ENCODE measurements around the gene GMEB1. TPM values are rescaled to one million over a fixed set of nuclear protein-coding genes. Genes with fewer than 3 reads are reported as not detected.

The GMEB1 gene
- total and polyA plus RNA-seq, 2 donors (not counting 1 experiment from before 2014, with no cell fraction given) = 7.5 to 21.7 TPM

GRCh38 chr1:28756846-28757245, 88.3 kb downstream of the GMEB1 start:
- WGBS (ENCODE audit: insufficient coverage) = 14% methylated on average over 1 of the region's 5 CpGs
- peak overlapping the region; percentile 23 for H3K27ac Mint-ChIP-seq
- no peak overlapping the region for H3K4me3 ChIP-seq (ENCODE audit: control extremely low read depth in 1 of 5, extremely low read depth in 1 of 5, insufficient read depth in 1 of 5, low read depth in 2 of 5, low read length in 4 of 5)
- intact Hi-C loops (cut with micrococcal nuclease) = no loop called here
- no peak overlapping the region for H3K4me2 ChIP-seq (replicated peaks; ENCODE audit: low read depth, low read length, poor library complexity, severe bottlenecking)
- ChIA-PET CTCF (interaction anchor here (0.9 to 1.6 kb wide), 5 partner anchors 20 to 280 kb away, joined by 3 to 5 read pairs (median 4); partner anchors contain the start of gene YTHDF2), POLR2A (interaction anchor here (0.6 kb wide), 1 partner anchor 112 kb away, joined by 4 read pairs; no protein-coding TSS in a partner anchor)
- no peaks in the 10 kb centered on the region for H3K27me3 ChIP-seq (replicated peaks in 1 of 4; ENCODE audit: control extremely low read depth in 1 of 4, control insufficient read depth in 3 of 4, insufficient read depth in 4 of 4, low read length in 3 of 4)
- no peak overlapping the region for H3K4me3 Mint-ChIP-seq
- peaks cover 6 to 42% of the 10 kb centered on the region in 2 experiments for H3K36me3 ChIP-seq (replicated peaks in 1 of 2; ENCODE audit: control extremely low read depth in 1 of 2, control insufficient read depth in 1 of 2, extremely low read depth in 1 of 2, insufficient read depth in 2 of 2, low read length in 1 of 2)
- no peak for ATAC-seq (ENCODE audit: low read depth)
- peaks cover 26% of the 10 kb centered on the region for H3K4me1 Mint-ChIP-seq
- H3K9ac ChIP-seq (ENCODE audit: low read length) = no peak overlapping the region
- H3K9me3 Mint-ChIP-seq (ENCODE audit: insufficient read depth) = no peaks in the 10 kb centered on the region
- DNase-seq = peak; percentile 26
- peaks cover 94% of the 10 kb centered on the region for H4K20me1 ChIP-seq (ENCODE audit: control insufficient read depth, insufficient read depth, low read length, poor library complexity, severe bottlenecking)
- peaks cover 6 to 18% of the 10 kb centered on the region in 2 donors for H3K4me1 ChIP-seq (ENCODE audit: control insufficient read depth in 2 of 2, insufficient read depth in 2 of 2, low read length in 2 of 2)
- H3K27ac ChIP-seq (ENCODE audit: low read length in 2 of 2) = peak overlapping the region in 1 of 2 donors; percentile 5
- no peaks in the 10 kb centered on the region for H3K27me3 Mint-ChIP-seq
- peaks cover 98% of the 10 kb centered on the region for H3K79me2 ChIP-seq (ENCODE audit: control insufficient read depth, insufficient read depth, low read length)
- no peak overlapping the region for H2AFZ ChIP-seq (ENCODE audit: insufficient read depth, low read depth, low read length, poor library complexity, severe bottlenecking)
- TF ChIP-seq EZH2 (IDR thresholded peaks at IDR 0.05; ENCODE audit: borderline replicate concordance, insufficient read depth, low read depth, low read length, poor library complexity, severe bottlenecking) (no peak), CTCF (IDR thresholded peaks at IDR 0.05) (peak; percentile 21)
- H3K9me3 ChIP-seq (ENCODE audit: control extremely low read depth in 1 of 3, control insufficient read depth in 2 of 3, insufficient read depth in 1 of 3, low read length in 2 of 3) = no peaks in the 10 kb centered on the region

- H3K79me2 ChIP-seq (ENCODE audit: control insufficient read depth, insufficient read depth, low read length) = peaks cover 90% of the 10 kb centered on the region
- no peak overlapping the region for H3K4me3 ChIP-seq (ENCODE audit: control extremely low read depth in 1 of 5, extremely low read depth in 1 of 5, insufficient read depth in 1 of 5, low read depth in 2 of 5, low read length in 4 of 5)
- H4K20me1 ChIP-seq (ENCODE audit: control insufficient read depth, insufficient read depth, low read length, poor library complexity, severe bottlenecking) = peaks cover 85% of the 10 kb centered on the region
- no peaks in the 10 kb centered on the region for H3K27me3 ChIP-seq (replicated peaks in 1 of 4; ENCODE audit: control extremely low read depth in 1 of 4, control insufficient read depth in 3 of 4, insufficient read depth in 4 of 4, low read length in 3 of 4)
- H3K36me3 ChIP-seq (replicated peaks in 1 of 2; ENCODE audit: control extremely low read depth in 1 of 2, control insufficient read depth in 1 of 2, extremely low read depth in 1 of 2, insufficient read depth in 2 of 2, low read length in 1 of 2) = peaks cover 6 to 40% of the 10 kb centered on the region in 2 experiments
- no peak overlapping the region for H3K4me3 Mint-ChIP-seq
- ChIA-PET POLR2A (no interaction called here), CTCF (no interaction called here)
- DNase-seq (no peak), ATAC-seq (ENCODE audit: low read depth) (no peak)
- no peak overlapping the region for H3K27ac Mint-ChIP-seq
- no peak overlapping the region for H3K9ac ChIP-seq (ENCODE audit: low read length)
- H3K27ac ChIP-seq (ENCODE audit: low read length in 2 of 2) = no peak overlapping the region
- H3K9me3 ChIP-seq (ENCODE audit: control extremely low read depth in 1 of 3, control insufficient read depth in 2 of 3, insufficient read depth in 1 of 3, low read length in 2 of 3) = no peaks in the 10 kb centered on the region
- H3K27me3 Mint-ChIP-seq = no peaks in the 10 kb centered on the region
- H3K4me2 ChIP-seq (replicated peaks; ENCODE audit: low read depth, low read length, poor library complexity, severe bottlenecking) = no peak overlapping the region
- no peak overlapping the region for H2AFZ ChIP-seq (ENCODE audit: insufficient read depth, low read depth, low read length, poor library complexity, severe bottlenecking)
- no peak for TF ChIP-seq EZH2 (IDR thresholded peaks at IDR 0.05; ENCODE audit: borderline replicate concordance, insufficient read depth, low read depth, low read length, poor library complexity, severe bottlenecking)
- no peak for TF ChIP-seq CTCF (IDR thresholded peaks at IDR 0.05)
- peaks cover 25% of the 10 kb centered on the region for H3K4me1 Mint-ChIP-seq
- H3K9me3 Mint-ChIP-seq (ENCODE audit: insufficient read depth) = no peaks in the 10 kb centered on the region
- WGBS (ENCODE audit: insufficient coverage) = 67% methylated on average over 1 of the region's 4 CpGs
- peaks cover 6 to 14% of the 10 kb centered on the region in 2 donors for H3K4me1 ChIP-seq (ENCODE audit: control insufficient read depth in 2 of 2, insufficient read depth in 2 of 2, low read length in 2 of 2)
- intact Hi-C loops (cut with micrococcal nuclease) = no loop called here
Measured at GRCh38 chr1:28758420-28758819, 89.8 kb downstream of the GMEB1 start.

Data from B cell (primary cell).